Measurements from ENCODE around the gene S100B. TPM values are rescaled to one million over a fixed set of nuclear protein-coding genes. Genes with fewer than 3 reads are reported as not detected.

Gene S100B
- total and polyA plus RNA-seq, 2 donors (not counting 3 experiments of a cell fraction or from before 2014, with no cell fraction given): not detected

DNA sequence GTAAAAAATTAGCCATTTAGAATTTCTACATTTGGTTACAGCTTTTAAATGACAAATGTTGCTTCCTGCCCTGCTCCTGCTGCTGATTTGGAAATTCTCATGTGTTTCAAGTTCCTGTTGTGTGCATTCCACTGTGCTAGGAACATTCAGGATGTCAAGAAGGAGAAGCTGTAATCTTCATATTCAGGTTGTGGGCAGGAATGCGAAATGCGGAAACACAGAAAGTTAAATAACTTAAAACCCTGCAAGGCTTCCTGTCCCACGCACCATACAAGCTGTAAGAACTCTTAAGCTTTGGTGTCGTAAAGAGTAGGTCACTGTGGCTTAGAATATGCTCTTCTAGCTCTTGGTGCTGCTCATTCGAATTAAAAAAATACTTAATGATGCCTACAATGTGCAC is 52.6 kb downstream of the S100B start:
- dilution Hi-C loops (cut with MboI; ENCODE audit: extremely low pct_ligation_motif_present, low sequenced_read_pairs) (no loop called here), intact Hi-C loops (cut with micrococcal nuclease) (no loop called here)
- H3K36me3 ChIP-seq (ENCODE audit: control insufficient read depth in 2 of 2, extremely low read depth in 1 of 2, insufficient read depth in 2 of 2, low read length in 2 of 2): peaks cover 18 to 39% of the 10 kb centered on the region in 2 experiments
- H3K9ac ChIP-seq (replicated peaks; ENCODE audit: extremely low read depth, insufficient read depth, low read length): no peak overlapping the region
- no peaks in the 10 kb centered on the region for H4K20me1 ChIP-seq (replicated peaks; ENCODE audit: control insufficient read depth, extremely low read depth, insufficient read depth, low read length)
- POLR2A ChIA-PET: no interaction called here
- H3K27ac ChIP-seq (ENCODE audit: insufficient read depth, low read depth, low read length): no peak overlapping the region
- H3K4me3 ChIP-seq (replicated peaks in 1 of 3; ENCODE audit: insufficient read depth in 1 of 3, low read depth in 1 of 3, low read length in 3 of 3): no peak overlapping the region
- no peak overlapping the region for H3K4me2 ChIP-seq (ENCODE audit: insufficient read depth, low read length)
- H2AFZ ChIP-seq (ENCODE audit: low read depth, low read length): no peak overlapping the region
- H3K4me1 ChIP-seq (ENCODE audit: control insufficient read depth, extremely low read depth, insufficient read depth, low read length): no peaks in the 10 kb centered on the region
- H3K79me2 ChIP-seq (ENCODE audit: control insufficient read depth, insufficient read depth, low read length): no peaks in the 10 kb centered on the region
- no peaks in the 10 kb centered on the region for H3K27me3 ChIP-seq (ENCODE audit: control insufficient read depth in 2 of 2, insufficient read depth in 2 of 2, low read length in 2 of 2)
- DNase-seq (ENCODE audit: low read depth, low spot score) (peak; percentile 59), FAIRE-seq (peak; percentile 33)
- no peaks in the 10 kb centered on the region for H3K9me3 ChIP-seq (replicated peaks; ENCODE audit: control insufficient read depth, insufficient read depth, low read length)
- CTCF ChIA-PET: interaction anchor here (0.7 to 1.2 kb wide), 2 partner anchors 52 to 88 kb away, joined by 3 read pairs; no protein-coding TSS in a partner anchor
- TF ChIP-seq, protein P1, sequence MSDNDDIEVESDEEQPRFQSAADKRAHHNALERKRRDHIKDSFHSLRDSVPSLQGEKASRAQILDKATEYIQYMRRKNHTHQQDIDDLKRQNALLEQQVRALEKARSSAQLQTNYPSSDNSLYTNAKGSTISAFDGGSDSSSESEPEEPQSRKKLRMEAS (IDR thresholded peaks at IDR 0.05; ENCODE audit: insufficient read depth, insufficient read length): no peak
- TF ChIP-seq FOS (IDR thresholded peaks at IDR 0.05; ENCODE audit: borderline replicate concordance, insufficient read depth, low read length): no peak
- no peak for TF ChIP-seq JUN (IDR thresholded peaks at IDR 0.05; ENCODE audit: borderline replicate concordance, insufficient read depth, insufficient read length, low read depth)
- no peak for TF ChIP-seq POLR2A (IDR thresholded peaks at IDR 0.05; ENCODE audit: low read depth, low read length)
- no peak for TF ChIP-seq GATA2 (IDR thresholded peaks at IDR 0.05; ENCODE audit: insufficient read depth, insufficient read length, low read depth, low read length)
- TF ChIP-seq POLR2AphosphoS5 (IDR thresholded peaks at IDR 0.05; ENCODE audit: insufficient read depth, low read depth, low read length): no peak
- TF ChIP-seq, protein P2, sequence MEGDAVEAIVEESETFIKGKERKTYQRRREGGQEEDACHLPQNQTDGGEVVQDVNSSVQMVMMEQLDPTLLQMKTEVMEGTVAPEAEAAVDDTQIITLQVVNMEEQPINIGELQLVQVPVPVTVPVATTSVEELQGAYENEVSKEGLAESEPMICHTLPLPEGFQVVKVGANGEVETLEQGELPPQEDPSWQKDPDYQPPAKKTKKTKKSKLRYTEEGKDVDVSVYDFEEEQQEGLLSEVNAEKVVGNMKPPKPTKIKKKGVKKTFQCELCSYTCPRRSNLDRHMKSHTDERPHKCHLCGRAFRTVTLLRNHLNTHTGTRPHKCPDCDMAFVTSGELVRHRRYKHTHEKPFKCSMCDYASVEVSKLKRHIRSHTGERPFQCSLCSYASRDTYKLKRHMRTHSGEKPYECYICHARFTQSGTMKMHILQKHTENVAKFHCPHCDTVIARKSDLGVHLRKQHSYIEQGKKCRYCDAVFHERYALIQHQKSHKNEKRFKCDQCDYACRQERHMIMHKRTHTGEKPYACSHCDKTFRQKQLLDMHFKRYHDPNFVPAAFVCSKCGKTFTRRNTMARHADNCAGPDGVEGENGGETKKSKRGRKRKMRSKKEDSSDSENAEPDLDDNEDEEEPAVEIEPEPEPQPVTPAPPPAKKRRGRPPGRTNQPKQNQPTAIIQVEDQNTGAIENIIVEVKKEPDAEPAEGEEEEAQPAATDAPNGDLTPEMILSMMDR (IDR thresholded peaks at IDR 0.05; ENCODE audit: extremely low read depth in 1 of 2, insufficient read depth in 1 of 2, low read depth in 1 of 2, low read length in 2 of 2): no peak
- TF ChIP-seq EZH2 (IDR thresholded peaks at IDR 0.05; ENCODE audit: borderline replicate concordance, low read depth, low read length, severe bottlenecking): no peak
- TF ChIP-seq MYC (IDR thresholded peaks at IDR 0.05; ENCODE audit: low read depth, low read length): no peak
- no TSS peak for BruUV-seq (replicated peaks)
- H3K9me1 ChIP-seq (replicated peaks; ENCODE audit: control insufficient read depth, extremely low read depth, insufficient read depth, low read length): no peaks in the 10 kb centered on the region

All from endothelial cell of umbilical vein (primary cell).